Epidermal melanocyte (primary cell): ENCODE data around the gene GPSM3.
"Not testable (repeated sequence)": the region's sequence is repeated elsewhere in the genome, so short reads cannot be mapped to it uniquely, and the experiment has no call there.

ENCODE experiments used
- DNase-seq: peaks from one replicate; pipeline ENCODE4 v3.0.0; 2011; ENCODE audit warnings: low spot score; ENCODE audit not compliant: insufficient read length

Gene GPSM3, protein sequence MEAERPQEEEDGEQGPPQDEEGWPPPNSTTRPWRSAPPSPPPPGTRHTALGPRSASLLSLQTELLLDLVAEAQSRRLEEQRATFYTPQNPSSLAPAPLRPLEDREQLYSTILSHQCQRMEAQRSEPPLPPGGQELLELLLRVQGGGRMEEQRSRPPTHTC

DNA sequence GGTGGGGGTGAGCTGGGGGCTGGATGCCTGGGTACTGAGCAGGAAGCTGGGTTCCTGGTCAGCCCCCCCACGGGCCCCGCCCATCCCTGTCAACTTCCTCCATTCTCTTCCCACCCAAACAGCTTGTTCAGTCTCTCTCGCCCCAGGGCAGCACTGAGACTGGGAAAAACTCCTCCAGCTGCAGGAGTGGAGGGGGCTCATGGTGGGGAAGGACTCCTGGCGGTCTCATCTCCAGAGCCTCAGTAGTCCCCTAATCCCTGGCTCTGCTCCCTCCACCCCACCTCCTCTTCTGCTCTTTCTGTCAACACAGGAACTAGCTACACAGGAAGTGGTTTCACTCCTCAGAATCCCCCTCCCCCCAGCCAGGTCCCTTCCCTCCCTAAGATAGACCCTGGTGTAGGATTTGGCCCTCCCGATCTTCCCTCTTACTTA, at the start of gene GPSM3:
Gene GPSM3, minus strand, starts transcription at position 36 of the 432 bp plus-strand sequence. CDS start 130 bp downstream, outside the sequence.
- DNase-seq: no peak

DNA sequence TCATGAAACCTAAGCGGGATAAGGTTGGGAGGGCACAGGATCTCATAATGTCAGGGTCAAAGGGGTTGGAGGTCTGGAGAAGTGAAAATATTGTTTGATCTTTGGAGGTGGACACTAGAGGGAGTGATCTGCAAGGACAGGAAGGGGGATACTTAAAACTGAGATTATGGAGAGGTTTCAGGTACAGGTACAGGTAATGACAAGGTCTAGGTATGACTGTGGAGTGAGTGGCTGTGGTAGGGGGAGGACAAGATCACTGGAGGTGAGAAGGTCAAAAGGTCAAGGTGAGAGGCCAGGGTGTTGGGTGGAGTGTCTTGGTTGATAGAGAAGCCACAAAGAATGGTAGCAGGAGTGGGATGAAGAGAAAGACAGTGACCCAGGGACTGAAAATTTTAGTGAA, 48.2 kb upstream of the GPSM3 start:
- no peak for DNase-seq

DNA sequence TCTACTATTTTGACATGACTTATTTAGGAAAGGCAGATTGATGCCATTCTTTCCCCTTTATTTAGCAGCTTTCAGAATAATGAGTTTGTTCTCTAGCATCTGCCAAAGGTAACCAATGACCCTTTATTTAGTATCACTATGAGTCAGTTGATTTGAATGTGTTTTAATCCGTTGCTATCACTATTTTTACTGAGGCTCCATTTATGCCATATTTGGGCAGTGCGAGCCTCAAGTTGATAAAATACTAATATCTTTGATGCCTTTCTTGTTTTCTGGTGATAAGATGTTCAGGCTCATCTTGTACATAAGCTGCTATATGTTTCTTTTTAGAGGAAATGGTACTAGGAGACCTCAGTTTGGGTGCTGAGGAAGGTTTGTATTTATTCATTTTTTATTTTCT, 47.0 kb upstream of the GPSM3 start:
- no peak for DNase-seq

DNA sequence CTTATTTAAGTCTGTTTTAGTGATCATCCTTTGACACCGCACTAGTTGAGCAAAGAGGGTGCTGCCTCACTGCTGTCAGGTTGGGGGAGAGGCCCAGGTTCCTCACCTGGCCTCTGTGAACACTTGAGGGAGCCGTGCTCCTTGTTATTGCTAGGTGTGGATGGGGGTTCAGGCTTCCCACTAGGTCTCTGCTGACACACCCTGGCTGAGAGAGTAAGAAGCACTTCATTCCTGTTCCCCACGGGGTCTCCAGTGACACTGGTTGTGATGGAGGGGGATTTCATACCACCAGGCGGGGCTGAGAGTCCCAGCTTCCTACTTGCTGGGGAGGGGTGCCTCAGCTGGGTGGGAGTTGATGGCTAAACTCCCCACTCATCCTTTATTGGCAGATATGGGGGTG, 42.5 kb upstream of the GPSM3 start:
- DNase-seq: no peak

- DNase-seq: no peak
Measured at GRCh38 chr6:32226434-32226833, 34.0 kb upstream of the GPSM3 start.

GRCh38 chr6:32224696-32225095, 32.3 kb upstream of the GPSM3 start:
- no peak for DNase-seq

GRCh38 chr6:32223258-32224235, 31.1 kb upstream of the GPSM3 start, which contains the start of gene NOTCH4:
TSS of gene NOTCH4 (minus strand) at chr6:32224067. CDS start at chr6:32223928, 139 bp downstream.
- DNase-seq: no peak

- no peak for DNase-seq
Measured at GRCh38 chr6:32222333-32223230, 30.1 kb upstream of the GPSM3 start.

GRCh38 chr6:32220021-32220420, 27.6 kb upstream of the GPSM3 start:
- DNase-seq: no peak

DNA sequence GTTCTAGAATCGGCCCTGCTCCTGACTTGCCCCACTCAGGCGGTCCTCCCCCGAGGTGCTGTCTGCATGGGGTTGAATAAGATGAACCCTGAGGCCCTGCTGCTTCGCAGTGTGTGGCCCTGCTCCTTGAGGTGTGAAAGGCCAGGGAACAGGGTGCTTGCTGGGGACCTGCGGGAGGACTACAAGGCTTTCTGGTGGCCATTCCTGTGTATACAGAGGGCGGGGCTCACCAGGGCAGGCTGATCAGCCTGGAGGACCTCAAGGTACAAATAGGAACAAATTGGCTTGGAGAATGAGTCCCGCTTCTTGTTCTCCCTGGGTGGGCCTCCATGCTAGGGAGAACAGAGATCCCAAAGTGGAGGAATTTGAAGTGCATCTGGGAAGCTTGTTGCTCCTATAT, 25.7 kb upstream of the GPSM3 start:
- DNase-seq: no peak

GRCh38 chr6:32216998-32217397, 24.6 kb upstream of the GPSM3 start:
- DNase-seq: no peak

DNA sequence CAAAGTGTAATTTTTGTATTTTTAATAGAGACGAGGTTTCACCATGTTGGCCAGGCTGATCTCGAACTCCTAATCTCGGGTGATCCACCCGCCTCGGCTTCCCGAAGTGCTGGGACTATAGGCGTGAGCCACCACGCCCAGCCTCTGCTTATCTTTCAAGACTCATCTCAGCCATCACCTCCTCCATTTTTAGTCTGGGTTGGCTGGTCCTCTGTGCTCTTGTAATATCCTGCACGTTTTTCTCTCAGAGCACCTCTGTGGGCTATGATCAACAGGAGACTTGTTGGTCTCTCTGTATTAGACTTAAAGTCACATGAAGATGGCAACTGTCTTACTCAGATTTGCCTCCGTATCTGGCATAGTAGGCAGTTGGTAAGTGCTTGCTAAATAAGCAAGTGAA, 23.8 kb upstream of the GPSM3 start:
- no peak for DNase-seq

DNA sequence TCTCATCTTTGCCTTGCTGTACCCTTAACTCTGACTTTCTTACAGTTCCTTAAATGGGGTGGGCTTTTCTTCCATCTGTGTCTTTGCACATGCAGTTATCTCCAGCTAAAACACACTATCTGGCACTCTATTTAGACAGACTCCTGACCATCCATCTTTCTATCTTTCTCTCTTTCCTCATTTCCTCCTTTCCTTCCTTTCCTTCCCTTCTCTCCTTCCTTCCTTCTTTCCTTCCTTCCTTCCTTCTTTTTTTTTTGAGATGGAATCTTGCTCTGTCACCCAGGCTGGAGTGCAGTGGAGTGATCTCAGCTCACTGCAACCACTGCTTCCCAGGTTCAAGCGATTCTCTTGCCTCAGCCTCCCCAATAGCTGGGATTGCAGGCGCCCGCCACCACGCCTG, 23.2 kb upstream of the GPSM3 start:
- no peak for DNase-seq

DNA sequence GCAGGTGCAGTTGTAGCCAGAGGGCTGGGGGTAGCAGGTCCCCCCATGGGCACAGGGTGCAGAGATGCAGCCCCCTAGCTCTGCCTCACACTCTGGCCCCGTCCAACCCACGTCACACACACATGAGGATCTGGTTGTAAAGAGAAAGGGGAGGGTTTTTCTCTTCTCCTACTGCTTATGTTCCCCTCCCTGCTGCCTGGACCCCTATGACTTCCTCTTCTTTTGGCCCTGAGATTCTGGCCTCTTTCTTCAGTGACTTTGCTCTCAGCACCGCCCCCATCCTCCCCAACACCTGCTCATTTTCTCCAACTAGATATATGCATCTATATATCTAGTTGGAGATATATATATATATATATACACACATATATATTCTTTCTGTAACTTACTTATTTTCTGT, 21.7 kb upstream of the GPSM3 start:
- no peak for DNase-seq

GRCh38 chr6:32213649-32214048, 21.2 kb upstream of the GPSM3 start:
- no peak for DNase-seq

- DNase-seq: no peak
Measured at GRCh38 chr6:32212076-32212760, 19.8 kb upstream of the GPSM3 start.

DNA sequence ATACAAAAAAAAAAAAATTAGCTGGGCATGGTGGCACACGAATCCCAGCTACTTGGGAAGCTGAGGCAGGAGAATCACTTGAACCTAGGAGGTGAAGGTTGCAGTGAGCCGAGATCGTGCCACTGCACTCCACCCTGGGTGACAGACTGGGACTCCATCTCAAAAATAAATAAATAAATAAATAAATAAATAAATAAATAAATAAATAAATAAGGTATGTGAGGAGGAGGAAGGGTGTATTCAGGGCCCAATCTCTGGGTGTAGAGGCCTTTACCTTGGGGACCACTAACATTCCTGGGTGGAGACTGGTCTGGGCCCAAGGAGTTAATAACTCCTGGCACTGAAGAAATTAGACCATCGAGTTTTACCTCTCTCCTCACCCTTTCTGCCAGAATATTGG, 19.0 kb upstream of the GPSM3 start:
- DNase-seq: not testable (repeated sequence)

DNA sequence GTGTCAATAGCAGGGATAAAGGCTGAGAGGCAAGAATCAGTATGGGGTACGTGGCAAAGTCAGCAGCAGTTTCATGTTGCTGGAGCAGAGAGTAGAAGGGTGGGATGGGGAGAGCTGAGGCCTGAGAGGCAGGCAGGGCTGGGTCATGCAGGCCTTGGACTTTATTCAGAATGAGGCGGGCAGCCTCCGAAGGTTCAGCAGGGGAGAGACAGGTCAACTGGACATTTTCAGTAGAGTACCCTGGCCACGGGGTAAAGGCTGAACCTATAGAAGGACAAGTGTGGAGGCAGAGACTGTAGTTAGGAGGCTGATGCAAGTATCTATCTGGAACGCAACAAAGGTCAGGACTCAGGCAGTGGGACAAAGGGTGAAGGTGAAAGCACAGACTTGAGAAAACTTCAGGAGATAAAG, 17.8 kb upstream of the GPSM3 start:
- no peak for DNase-seq

DNA sequence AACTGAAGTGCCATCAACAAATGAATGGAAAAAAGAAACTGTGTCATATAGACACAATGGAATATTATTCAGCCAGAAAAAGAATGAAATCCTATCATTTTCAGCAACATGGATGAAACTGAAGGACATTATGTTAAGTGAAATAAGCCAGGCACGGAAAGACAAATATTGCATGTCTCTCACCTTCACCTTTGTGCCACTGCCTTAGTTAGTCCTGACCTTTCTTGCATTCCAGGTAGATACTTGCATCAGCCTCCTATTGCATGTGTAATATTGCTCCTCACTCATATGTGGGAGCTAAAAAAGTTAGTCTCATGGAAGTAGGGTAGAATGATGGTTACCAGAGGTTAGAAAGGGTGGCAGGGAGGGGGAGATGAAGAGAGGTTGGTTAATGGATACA, 16.6 kb upstream of the GPSM3 start:
- DNase-seq: no peak

DNA sequence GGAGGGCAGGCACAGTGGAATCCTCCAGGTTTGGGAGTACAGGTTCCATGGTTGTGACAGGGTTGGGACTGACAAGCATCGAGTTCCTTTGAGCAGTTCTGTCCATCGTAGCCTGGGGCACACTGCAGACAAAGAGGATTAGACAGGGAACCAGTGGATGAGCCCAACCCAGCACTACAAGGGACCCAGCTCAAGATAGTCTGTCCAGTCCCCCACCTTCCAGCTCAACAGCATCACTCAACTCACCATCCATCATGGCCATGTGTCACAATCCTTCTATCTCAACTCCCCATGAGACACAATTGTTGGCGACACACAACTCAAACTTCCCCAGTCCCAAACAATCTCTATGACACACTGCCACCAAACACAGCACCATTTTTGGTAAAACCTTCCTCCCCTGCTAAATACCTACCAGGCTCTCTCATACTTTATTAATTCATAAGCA, 11.8 kb upstream of the GPSM3 start:
- DNase-seq: no peak
